B cell (primary cell): Measurements from ENCODE around the gene COL5A1. TPM values are rescaled to one million over a fixed set of nuclear protein-coding genes. Genes with fewer than 3 reads are reported as not detected.

Source experiments
- ATAC-seq: fragments of 200-7000 bp; cut with Tn5 transposase; one replicate; pipeline ENCODE4 v1.10.0; 2021; ENCODE audit warnings: low read depth, mild to moderate bottlenecking, moderate number of reproducible peaks, moderate library complexity
- CTCF ChIA-PET: fragments of 350-600 bp; sonication (Branson Sonifier 250); formaldehyde crosslinking; loops from one replicate; lab custom pipeline; 2021; ENCODE audit warnings: antibody characterized with exemption, inconsistent platforms; lab: Charles Lee
- POLR2A ChIA-PET: fragments of 350-600 bp; sonication (Branson Sonifier 250); formaldehyde crosslinking; loops from one replicate; lab custom pipeline; 2021; ENCODE audit warnings: antibody characterized with exemption; lab: Charles Lee
- DNase-seq: peaks from one replicate; pipeline ENCODE4 v3.0.0; 2013
- H2AFZ ChIP-seq: 2 replicates; pipeline ENCODE4 v1.6.1; 2012; ENCODE audit warnings: mild to moderate bottlenecking, low read depth, low read length; ENCODE audit not compliant: insufficient read depth, poor library complexity, severe bottlenecking
- H3K27ac ChIP-seq, 2 donors: 1 replicate in 1 of 2; 2 replicates in 1 of 2; pipeline ENCODE4 v1.5.1; 2012 to 2013; ENCODE audit warnings: low read length in 2 of 2, mild to moderate bottlenecking in 2 of 2, moderate library complexity in 1 of 2
- H3K27me3 ChIP-seq, 4 experiments: fragments of 200-600 bp in 1 of 4; sonication (generic) in 1 of 4; replicated peaks in 1 of 4; 1 replicate in 2 of 4; 2 replicates in 2 of 4; pipeline versions ENCODE4 v1.6.1 to v1.7.0; 2013 to 2016; ENCODE audit warnings: low read length in 3 of 4, mild to moderate bottlenecking in 2 of 4, mixed read lengths in 1 of 4, moderate library complexity in 1 of 4; ENCODE audit not compliant: insufficient read depth in 4 of 4, control insufficient read depth in 3 of 4; ENCODE audit errors: control extremely low read depth in 1 of 4
- H3K36me3 ChIP-seq, 2 experiments: replicated peaks in 1 of 2; 1 replicate in 1 of 2; 2 replicates in 1 of 2; pipeline versions ENCODE4 v1.6.1 to v1.7.1; 2013; ENCODE audit warnings: low read length in 1 of 2; ENCODE audit not compliant: insufficient read depth in 2 of 2, control insufficient read depth in 1 of 2; ENCODE audit errors: control extremely low read depth in 1 of 2, extremely low read depth in 1 of 2
- H3K4me1 ChIP-seq, 2 donors: fragments of 200-600 bp in 1 of 2; sonication (generic) in 1 of 2; 1 replicate in 1 of 2; 2 replicates in 1 of 2; pipeline versions ENCODE4 v1.5.1 to v1.6.1; 2013 to 2017; ENCODE audit warnings: low read length in 2 of 2; ENCODE audit not compliant: control insufficient read depth in 2 of 2, insufficient read depth in 2 of 2
- H3K4me2 ChIP-seq: replicated peaks from 2 replicates; pipeline ENCODE3; 2012; ENCODE audit warnings: mild to moderate bottlenecking, low read depth, low read length; ENCODE audit not compliant: poor library complexity, severe bottlenecking
- H3K4me3 ChIP-seq, 5 experiments: fragments of 200-600 bp in 1 of 5; sonication (generic) in 1 of 5; 1 replicate in 3 of 5; 2 replicates in 2 of 5; pipeline versions ENCODE4 v1.5.1 to v1.7.0; 2011 to 2016; ENCODE audit warnings: low read length in 4 of 5, mild to moderate bottlenecking in 4 of 5, low read depth in 2 of 5, control low read depth in 1 of 5, moderate library complexity in 1 of 5; ENCODE audit not compliant: insufficient read depth in 1 of 5; ENCODE audit errors: control extremely low read depth in 1 of 5, extremely low read depth in 1 of 5
- H3K79me2 ChIP-seq: fragments of 200-600 bp; sonication (generic); one replicate; pipeline ENCODE4 v1.6.0; 2016; ENCODE audit warnings: low read length; ENCODE audit not compliant: control insufficient read depth, insufficient read depth
- H3K9ac ChIP-seq: fragments of 200-600 bp; sonication (generic); 2 replicates; pipeline ENCODE4 v1.6.1; 2017; ENCODE audit warnings: mild to moderate bottlenecking, low read length, moderate library complexity
- H3K9me3 ChIP-seq, 3 donors: one replicate each; pipeline versions ENCODE4 v1.6.1 to v1.7.1; 2013; ENCODE audit warnings: low read length in 2 of 3; ENCODE audit not compliant: control insufficient read depth in 2 of 3, insufficient read depth in 1 of 3; ENCODE audit errors: control extremely low read depth in 1 of 3
- H4K20me1 ChIP-seq: 2 replicates; pipeline ENCODE4 v1.6.0; 2012; ENCODE audit warnings: mild to moderate bottlenecking, low read length; ENCODE audit not compliant: insufficient read depth, control insufficient read depth, poor library complexity, severe bottlenecking
- H3K27ac Mint-ChIP-seq: one replicate; pipeline ENCODE4 v1.8.0; 2021; ENCODE audit warnings: mixed read lengths
- H3K27me3 Mint-ChIP-seq: one replicate; pipeline ENCODE4 v1.8.0; 2021; ENCODE audit warnings: mixed read lengths
- H3K4me1 Mint-ChIP-seq: one replicate; pipeline ENCODE4 v1.8.0; 2021; ENCODE audit warnings: mixed read lengths
- H3K4me3 Mint-ChIP-seq: one replicate; pipeline ENCODE4 v1.8.0; 2021; ENCODE audit warnings: mixed read lengths
- H3K9me3 Mint-ChIP-seq: one replicate; pipeline ENCODE4 v1.8.0; 2022; ENCODE audit warnings: mixed read lengths; ENCODE audit not compliant: insufficient read depth
- EZH2 ChIP-seq: IDR thresholded peaks from 2 replicates; pipeline ENCODE4 v1.6.1; 2012; ENCODE audit warnings: borderline replicate concordance, low read depth, mild to moderate bottlenecking, moderate library complexity, low read length; ENCODE audit not compliant: insufficient read depth, poor library complexity, severe bottlenecking
- WGBS: methylation state at CpG from one replicate; pipeline ENCODE4 v1.1.5; 2013; ENCODE audit warnings: missing lambda C conversion rate; ENCODE audit not compliant: insufficient coverage; 5-methylcytosine and 5-hydroxymethylcytosine counted together
- intact Hi-C: fragments of 100-400 bp; cut with micrococcal nuclease; formaldehyde crosslinking; loops from one replicate; pipeline ENCODE4 v1.10.0; 2022
- polyA plus RNA-seq: library from polyadenylated mRNA; depleted of rRNA; stranded (reverse); fragments of >200 nt; gene quantifications from 2 replicates; pipeline ENCODE4 v1.2.3, GENCODE V29; 2012
- total RNA-seq, 2 donors: library from RNA; stranded (reverse); fragments of 120-200 nt in 1 of 2; gene quantifications; 1 replicate in 1 of 2; 2 replicates in 1 of 2; pipeline versions ENCODE4 v1.2.3 to v1.2.4, GENCODE V29; 2013 to 2022
- TF ChIP-seq, protein P1 (sequence below): fragments of 200-600 bp; IDR thresholded peaks from one replicate; pipeline ENCODE4 v1.8.0; 2022; ENCODE audit warnings: antibody characterized with exemption, mild to moderate bottlenecking

COL5A1 gene
- total and polyA plus RNA-seq, 2 donors (not counting 1 experiment from before 2014, with no cell fraction given), result 0.06 TPM; not detected in 1

DNA sequence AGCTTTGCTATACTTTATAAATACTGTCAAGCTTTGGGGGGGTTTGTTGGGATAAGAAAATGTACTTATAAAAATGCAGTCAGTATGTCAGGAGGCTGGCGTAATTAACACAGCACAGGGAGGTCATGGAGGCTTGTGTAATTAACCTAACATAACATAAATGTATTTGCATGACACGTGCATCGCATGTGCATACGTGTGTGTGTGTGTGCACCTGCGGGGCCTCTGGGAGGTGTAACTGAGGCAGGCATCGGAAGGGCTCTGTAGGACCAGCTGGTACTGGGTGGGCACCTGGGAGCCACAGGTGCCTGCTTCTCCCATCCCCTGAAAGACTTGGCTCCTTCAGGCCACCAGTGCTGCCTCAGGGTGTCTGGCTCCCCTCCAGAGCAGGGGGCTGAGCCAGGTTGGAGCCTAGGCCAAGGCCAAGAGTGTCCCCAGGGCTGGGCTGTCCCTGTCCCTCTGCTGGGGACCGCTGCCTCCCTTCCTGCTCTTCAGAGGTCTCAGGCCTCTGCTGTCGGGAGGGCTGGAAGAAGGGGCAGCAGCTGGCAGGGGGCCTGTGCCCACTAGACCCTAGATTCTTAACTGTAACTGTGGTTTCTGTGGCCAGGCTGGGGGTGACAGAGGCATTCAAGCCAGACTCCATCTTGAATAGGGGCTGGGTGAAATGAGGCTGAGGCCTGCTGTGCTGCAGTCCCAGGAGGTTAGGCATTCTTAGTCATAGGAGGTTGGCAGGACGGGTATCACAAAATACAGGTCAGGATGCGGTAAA, 248.0 kb downstream of the COL5A1 start:
- WGBS, result 27% methylated on average over 7 of the region's 10 CpGs

DNA sequence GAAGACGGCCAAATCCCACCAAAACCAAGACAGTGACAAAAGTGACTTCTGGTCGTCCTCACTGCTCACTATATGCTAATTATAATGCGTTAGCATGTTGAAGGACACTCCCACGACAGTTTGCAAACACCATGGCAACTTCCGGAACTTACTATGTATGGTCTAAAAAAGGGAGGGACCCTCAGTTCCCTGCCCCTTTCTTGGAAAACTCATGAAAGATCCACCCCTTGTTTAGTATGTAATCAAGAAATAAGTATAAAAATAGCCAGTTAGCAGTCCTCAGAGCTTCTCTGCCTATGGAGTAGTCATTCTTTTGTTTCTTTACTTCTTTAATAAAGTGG, 248.5 kb downstream of the COL5A1 start:
- Histone ChIP-seq H3K27me3 (peaks cover 0 to 24% (median 6%) of the 10 kb centered on the region in 4 experiments), H3K79me2 (no peaks in the 10 kb centered on the region), H3K27ac (no peak overlapping the region), H3K4me2 (no peak overlapping the region), H3K4me1 (peaks cover 0 to 4% of the 10 kb centered on the region in 2 donors), H3K9ac (no peak overlapping the region), H4K20me1 (no peaks in the 10 kb centered on the region), H3K9me3 (peaks cover 0 to 12% (median 0%) of the 10 kb centered on the region in 3 donors), H3K36me3 (no peaks in the 10 kb centered on the region), H2AFZ (no peak overlapping the region), H3K4me3 (no peak overlapping the region)
- no peaks in the 10 kb centered on the region for H3K9me3 Mint-ChIP-seq
- 0% methylated on average over 1 of the region's 5 CpGs for WGBS
- TF ChIP-seq, protein P1, sequence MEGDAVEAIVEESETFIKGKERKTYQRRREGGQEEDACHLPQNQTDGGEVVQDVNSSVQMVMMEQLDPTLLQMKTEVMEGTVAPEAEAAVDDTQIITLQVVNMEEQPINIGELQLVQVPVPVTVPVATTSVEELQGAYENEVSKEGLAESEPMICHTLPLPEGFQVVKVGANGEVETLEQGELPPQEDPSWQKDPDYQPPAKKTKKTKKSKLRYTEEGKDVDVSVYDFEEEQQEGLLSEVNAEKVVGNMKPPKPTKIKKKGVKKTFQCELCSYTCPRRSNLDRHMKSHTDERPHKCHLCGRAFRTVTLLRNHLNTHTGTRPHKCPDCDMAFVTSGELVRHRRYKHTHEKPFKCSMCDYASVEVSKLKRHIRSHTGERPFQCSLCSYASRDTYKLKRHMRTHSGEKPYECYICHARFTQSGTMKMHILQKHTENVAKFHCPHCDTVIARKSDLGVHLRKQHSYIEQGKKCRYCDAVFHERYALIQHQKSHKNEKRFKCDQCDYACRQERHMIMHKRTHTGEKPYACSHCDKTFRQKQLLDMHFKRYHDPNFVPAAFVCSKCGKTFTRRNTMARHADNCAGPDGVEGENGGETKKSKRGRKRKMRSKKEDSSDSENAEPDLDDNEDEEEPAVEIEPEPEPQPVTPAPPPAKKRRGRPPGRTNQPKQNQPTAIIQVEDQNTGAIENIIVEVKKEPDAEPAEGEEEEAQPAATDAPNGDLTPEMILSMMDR, result no peak
- no peak for TF ChIP-seq EZH2
- intact Hi-C loops, result no loop called here
- H3K27ac Mint-ChIP-seq, result no peak overlapping the region
- DNase-seq (no peak), ATAC-seq (no peak)
- peaks cover 28% of the 10 kb centered on the region for H3K27me3 Mint-ChIP-seq
- no peak overlapping the region for H3K4me3 Mint-ChIP-seq
- ChIA-PET POLR2A (no interaction called here), CTCF (no interaction called here)
- peaks cover 2% of the 10 kb centered on the region for H3K4me1 Mint-ChIP-seq

More for the DNA sequence above, 248.0 kb downstream of the COL5A1 start:
- DNase-seq, result no peak
- H3K27me3 Mint-ChIP-seq, result peaks cover 26% of the 10 kb centered on the region
- peaks cover 0 to 22% (median 6%) of the 10 kb centered on the region in 4 experiments for H3K27me3 ChIP-seq
- no peaks in the 10 kb centered on the region for H3K79me2 ChIP-seq
- no peak overlapping the region for H3K4me3 ChIP-seq
- ChIA-PET CTCF (no interaction called here), POLR2A (no interaction called here)
- H2AFZ ChIP-seq, result no peak overlapping the region
- no peaks in the 10 kb centered on the region for H3K9me3 Mint-ChIP-seq
- H3K4me1 Mint-ChIP-seq, result peaks cover 2% of the 10 kb centered on the region
- no peak overlapping the region for H3K4me2 ChIP-seq
- H3K4me3 Mint-ChIP-seq, result no peak overlapping the region
- no peaks in the 10 kb centered on the region for H3K36me3 ChIP-seq
- TF ChIP-seq EZH2, result no peak
- TF ChIP-seq, protein P1, result no peak
- peaks cover 0 to 8% (median 0%) of the 10 kb centered on the region in 3 donors for H3K9me3 ChIP-seq
- ATAC-seq, result no peak
- no peak overlapping the region for H3K27ac Mint-ChIP-seq
- H3K9ac ChIP-seq, result no peak overlapping the region
- H3K4me1 ChIP-seq, result peaks cover 0 to 4% of the 10 kb centered on the region in 2 donors
- intact Hi-C loops, result no loop called here
- H4K20me1 ChIP-seq, result no peaks in the 10 kb centered on the region
- H3K27ac ChIP-seq, result no peak overlapping the region
